ENCODE data around the gene PM20D2.

Gene PM20D2

GRCh38 chr6:89172131-89172530, 26.3 kb downstream of the PM20D2 start:
- Mint-ChIP-seq H3K36me3 (ENCODE audit: low read depth) (no peaks in the 10 kb centered on the region), H3K4me3 (no peak overlapping the region), H3K4me1 (no peaks in the 10 kb centered on the region), H3K27ac (no peak overlapping the region), H3K9me3 (no peaks in the 10 kb centered on the region), H3K27me3 (no peaks in the 10 kb centered on the region)
- DNase-seq (no peak), ATAC-seq (no peak)

- Mint-ChIP-seq H3K27me3 (no peaks in the 10 kb centered on the region), H3K36me3 (ENCODE audit: low read depth) (no peaks in the 10 kb centered on the region), H3K4me1 (no peaks in the 10 kb centered on the region), H3K4me3 (no peak overlapping the region), H3K9me3 (no peaks in the 10 kb centered on the region), H3K27ac (no peak overlapping the region)
- ATAC-seq: no peak
- DNase-seq: no peak
Measured at GRCh38 chr6:89173634-89174033, 27.8 kb downstream of the PM20D2 start.

- Mint-ChIP-seq H3K27me3 (no peaks in the 10 kb centered on the region), H3K4me3 (no peak overlapping the region)
- no peak for ATAC-seq
Measured at GRCh38 chr6:89180112-89180511, 34.3 kb downstream of the PM20D2 start.

GRCh38 chr6:89180971-89181370, 35.1 kb downstream of the PM20D2 start:
- no peak for ATAC-seq
- H3K4me1 Mint-ChIP-seq: no peaks in the 10 kb centered on the region
- H3K27ac Mint-ChIP-seq: no peak overlapping the region
- no peaks in the 10 kb centered on the region for H3K36me3 Mint-ChIP-seq (ENCODE audit: low read depth)
- DNase-seq: no peak
- H3K9me3 Mint-ChIP-seq: no peaks in the 10 kb centered on the region
- H3K4me3 Mint-ChIP-seq: no peak overlapping the region
- H3K27me3 Mint-ChIP-seq: peaks cover 1% of the 10 kb centered on the region

More at GRCh38 chr6:89180112-89180511, 34.3 kb downstream of the PM20D2 start:
- DNase-seq: no peak
- H3K4me1 Mint-ChIP-seq: no peaks in the 10 kb centered on the region
- no peaks in the 10 kb centered on the region for H3K9me3 Mint-ChIP-seq
- no peak overlapping the region for H3K27ac Mint-ChIP-seq
- H3K36me3 Mint-ChIP-seq (ENCODE audit: low read depth): no peaks in the 10 kb centered on the region

GRCh38 chr6:89183294-89183693, 37.4 kb downstream of the PM20D2 start:
- ATAC-seq (no peak), DNase-seq (no peak)
- Mint-ChIP-seq H3K27me3 (peaks cover 2% of the 10 kb centered on the region), H3K4me3 (no peak overlapping the region), H3K9me3 (no peaks in the 10 kb centered on the region), H3K4me1 (no peaks in the 10 kb centered on the region), H3K27ac (no peak overlapping the region), H3K36me3 (ENCODE audit: low read depth) (no peaks in the 10 kb centered on the region)

GRCh38 chr6:89184344-89184743, 38.5 kb downstream of the PM20D2 start:
- ATAC-seq: no peak
- H3K27me3 Mint-ChIP-seq: peaks cover 7% of the 10 kb centered on the region
- H3K36me3 Mint-ChIP-seq (ENCODE audit: low read depth): no peaks in the 10 kb centered on the region

GRCh38 chr6:89186762-89187161, 40.9 kb downstream of the PM20D2 start:
- H3K4me1 Mint-ChIP-seq: no peaks in the 10 kb centered on the region
- DNase-seq (no peak), ATAC-seq (no peak)
- no peaks in the 10 kb centered on the region for H3K9me3 Mint-ChIP-seq
- no peak overlapping the region for H3K27ac Mint-ChIP-seq
- peaks cover 9% of the 10 kb centered on the region for H3K27me3 Mint-ChIP-seq
- H3K36me3 Mint-ChIP-seq (ENCODE audit: low read depth): no peaks in the 10 kb centered on the region
- no peak overlapping the region for H3K4me3 Mint-ChIP-seq

More at GRCh38 chr6:89184344-89184743, 38.5 kb downstream of the PM20D2 start:
- no peak overlapping the region for H3K4me3 Mint-ChIP-seq
- H3K9me3 Mint-ChIP-seq: no peaks in the 10 kb centered on the region
- no peak for DNase-seq
- no peaks in the 10 kb centered on the region for H3K4me1 Mint-ChIP-seq
- H3K27ac Mint-ChIP-seq: no peak overlapping the region

GRCh38 chr6:89187504-89187903, 41.6 kb downstream of the PM20D2 start:
- peaks cover 9% of the 10 kb centered on the region for H3K27me3 Mint-ChIP-seq
- H3K4me1 Mint-ChIP-seq: no peaks in the 10 kb centered on the region
- H3K27ac Mint-ChIP-seq: no peak overlapping the region
- no peaks in the 10 kb centered on the region for H3K36me3 Mint-ChIP-seq (ENCODE audit: low read depth)
- ATAC-seq: no peak
- no peaks in the 10 kb centered on the region for H3K9me3 Mint-ChIP-seq
- no peak overlapping the region for H3K4me3 Mint-ChIP-seq
- DNase-seq: no peak

GRCh38 chr6:89190741-89191140, 44.9 kb downstream of the PM20D2 start:
- Mint-ChIP-seq H3K9me3 (peaks cover 15% of the 10 kb centered on the region), H3K36me3 (ENCODE audit: low read depth) (no peaks in the 10 kb centered on the region), H3K4me1 (no peaks in the 10 kb centered on the region), H3K4me3 (no peak overlapping the region), H3K27ac (no peak overlapping the region), H3K27me3 (peaks cover 13% of the 10 kb centered on the region)
- DNase-seq (no peak), ATAC-seq (no peak)

- Mint-ChIP-seq H3K9me3 (peaks cover 16% of the 10 kb centered on the region), H3K4me1 (no peaks in the 10 kb centered on the region), H3K36me3 (ENCODE audit: low read depth) (no peaks in the 10 kb centered on the region), H3K4me3 (no peak overlapping the region), H3K27ac (no peak overlapping the region), H3K27me3 (peaks cover 9% of the 10 kb centered on the region)
- ATAC-seq (no peak), DNase-seq (no peak)
Measured at GRCh38 chr6:89194559-89194958, 48.7 kb downstream of the PM20D2 start.

- H3K9me3 Mint-ChIP-seq: peaks cover 16% of the 10 kb centered on the region
- H3K36me3 Mint-ChIP-seq (ENCODE audit: low read depth): no peaks in the 10 kb centered on the region
- H3K4me3 Mint-ChIP-seq: no peak overlapping the region
- no peaks in the 10 kb centered on the region for H3K4me1 Mint-ChIP-seq
- H3K27ac Mint-ChIP-seq: no peak overlapping the region
- no peak for ATAC-seq
- peaks cover 7% of the 10 kb centered on the region for H3K27me3 Mint-ChIP-seq
- DNase-seq: no peak
Measured at GRCh38 chr6:89197141-89197540, 51.3 kb downstream of the PM20D2 start.

- Mint-ChIP-seq H3K4me3 (no peak overlapping the region), H3K4me1 (no peaks in the 10 kb centered on the region), H3K27me3 (peaks cover 7% of the 10 kb centered on the region), H3K36me3 (ENCODE audit: low read depth) (no peaks in the 10 kb centered on the region), H3K9me3 (peaks cover 12% of the 10 kb centered on the region), H3K27ac (no peak overlapping the region)
- DNase-seq (no peak), ATAC-seq (no peak)
Measured at GRCh38 chr6:89198235-89198634, 52.4 kb downstream of the PM20D2 start.

GRCh38 chr6:89199579-89199978, 53.7 kb downstream of the PM20D2 start:
- ATAC-seq (no peak), DNase-seq (no peak)
- H3K27me3 Mint-ChIP-seq: peaks cover 2% of the 10 kb centered on the region
- H3K4me3 Mint-ChIP-seq: no peak overlapping the region
- no peak overlapping the region for H3K27ac Mint-ChIP-seq
- no peaks in the 10 kb centered on the region for H3K4me1 Mint-ChIP-seq
- no peaks in the 10 kb centered on the region for H3K36me3 Mint-ChIP-seq (ENCODE audit: low read depth)
- peaks cover 10% of the 10 kb centered on the region for H3K9me3 Mint-ChIP-seq

- ATAC-seq (no peak), DNase-seq (no peak)
- H3K27me3 Mint-ChIP-seq: peaks cover 2% of the 10 kb centered on the region
- H3K9me3 Mint-ChIP-seq: peaks cover 1% of the 10 kb centered on the region
- H3K4me3 Mint-ChIP-seq: no peak overlapping the region
- no peaks in the 10 kb centered on the region for H3K4me1 Mint-ChIP-seq
- no peak overlapping the region for H3K27ac Mint-ChIP-seq
- no peaks in the 10 kb centered on the region for H3K36me3 Mint-ChIP-seq (ENCODE audit: low read depth)
Measured at GRCh38 chr6:89200706-89201215, 54.9 kb downstream of the PM20D2 start.

GRCh38 chr6:89204096-89204495, 58.2 kb downstream of the PM20D2 start:
- Mint-ChIP-seq H3K27ac (no peak overlapping the region), H3K36me3 (ENCODE audit: low read depth) (no peaks in the 10 kb centered on the region)

GRCh38 chr6:89205819-89206218, 60.0 kb downstream of the PM20D2 start:
- no peaks in the 10 kb centered on the region for H3K4me1 Mint-ChIP-seq
- no peaks in the 10 kb centered on the region for H3K9me3 Mint-ChIP-seq
- no peak overlapping the region for H3K27ac Mint-ChIP-seq
- no peak for ATAC-seq
- DNase-seq: no peak
- no peak overlapping the region for H3K4me3 Mint-ChIP-seq
- H3K36me3 Mint-ChIP-seq (ENCODE audit: low read depth): no peaks in the 10 kb centered on the region
- H3K27me3 Mint-ChIP-seq: no peaks in the 10 kb centered on the region

More at GRCh38 chr6:89204096-89204495, 58.2 kb downstream of the PM20D2 start:
- no peak overlapping the region for H3K4me3 Mint-ChIP-seq
- ATAC-seq: no peak
- no peak for DNase-seq
- H3K27me3 Mint-ChIP-seq: no peaks in the 10 kb centered on the region
- no peaks in the 10 kb centered on the region for H3K4me1 Mint-ChIP-seq
- H3K9me3 Mint-ChIP-seq: no peaks in the 10 kb centered on the region
